Adipose tissue (tissue), 3 donors: Measurements from ENCODE around the gene PTK7. TPM values are rescaled to one million over a fixed set of nuclear protein-coding genes. Genes with fewer than 3 reads are reported as not detected.

Experiments used
- H3K27ac ChIP-seq: one replicate; pipeline ENCODE4 v1.5.1; 2013; ENCODE audit warnings: low read depth, low read length
- WGBS, 3 donors: extraction: QIAGEN DNeasy Blood & Tissue Kit; methylation state at CpG; one replicate each; pipeline ENCODE4 v1.1.7; 2013; 5-methylcytosine and 5-hydroxymethylcytosine counted together
- polyA plus RNA-seq, 3 donors: library from polyadenylated mRNA; stranded (reverse); fragments of 200-250 nt; gene quantifications; one replicate each; pipeline ENCODE4 v1.2.3, GENCODE V29; 2013
- donor health status: healthy with polysubstance abuse.
- donor health status: Bipolar disorder and iron deficiency.
- donor health status: healthy.

Gene PTK7
- polyA plus RNA-seq, 3 donors: 6.6 to 15.7 (median 11.2) TPM

DNA sequence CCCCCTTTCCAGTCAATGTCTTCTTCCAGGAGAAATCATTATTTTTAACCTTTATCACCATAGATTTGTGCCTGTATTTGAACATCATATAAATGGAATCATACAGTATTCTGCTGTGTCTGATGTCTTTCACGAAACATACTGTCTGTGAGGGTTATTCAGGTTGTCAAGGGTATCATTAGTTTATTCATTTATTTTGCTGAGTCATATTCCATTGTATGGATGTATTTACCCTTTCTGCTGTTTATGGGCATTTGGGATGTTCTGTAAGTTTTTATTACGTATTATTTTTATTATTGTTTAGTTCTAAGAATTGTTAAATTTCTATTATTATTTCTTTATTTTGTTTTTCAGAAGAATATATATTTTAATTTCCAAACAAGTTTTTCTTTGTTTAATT, 131.2 kb downstream of the PTK7 start:
- no peak overlapping the region for H3K27ac ChIP-seq
- WGBS, 3 donors: 93 to 98% (median 94%) methylated on average over 2 of the region's 2 CpGs

Other genes starting within 250 kb of the PTK7 start
- 10 to 100 TPM; 26.1 to 68.6 (median 54.1) TPM for gene RPL7L1, start 196.7 kb upstream of the PTK7 start, polyA plus RNA-seq
- under 1 TPM in 1 of 3 donors, not detected in 2; 0.15 TPM for gene PTCRA, start 160.3 kb upstream of the PTK7 start, polyA plus RNA-seq
- 10 to 100 TPM; 19.9 to 61.0 (median 23.6) TPM for gene CNPY3, start 146.8 kb upstream of the PTK7 start, polyA plus RNA-seq
- gene GNMT, start 115.6 kb upstream of the PTK7 start, polyA plus RNA-seq: 100 to 1,000 TPM in 1 of 3 donors, 1 to 10 TPM in 1, under 1 TPM in 1; 0.34 to 267 (median 6.0) TPM
- 10 to 100 TPM; 11.4 to 21.5 (median 15.0) TPM for gene PEX6, start 97.1 kb upstream of the PTK7 start, polyA plus RNA-seq
- 10 to 100 TPM; 17.5 to 31.5 (median 24.2) TPM for gene PPP2R5D, start 91.7 kb upstream of the PTK7 start, polyA plus RNA-seq
- gene MEA1, start 62.4 kb upstream of the PTK7 start, polyA plus RNA-seq: 10 to 100 TPM; 39.7 to 90.3 (median 73.0) TPM
- 100 to 1,000 TPM in 1 of 3 donors, 10 to 100 TPM in 2; 44.6 to 108 (median 70.5) TPM for gene KLHDC3, start 62.1 kb upstream of the PTK7 start, polyA plus RNA-seq
- gene RRP36, start 54.7 kb upstream of the PTK7 start, polyA plus RNA-seq: 10 to 100 TPM; 26.4 to 41.3 (median 29.9) TPM
- gene CUL7, start 22.5 kb upstream of the PTK7 start, polyA plus RNA-seq: 1 to 10 TPM; 8.9 to 9.6 (median 9.3) TPM
- gene MRPL2, start 16.9 kb upstream of the PTK7 start, polyA plus RNA-seq: 10 to 100 TPM; 43.6 to 77.5 (median 55.8) TPM
- gene KLC4, start 16.7 kb upstream of the PTK7 start, polyA plus RNA-seq: 10 to 100 TPM; 15.1 to 25.6 (median 17.8) TPM
- 10 to 100 TPM; 12.1 to 57.9 (median 29.9) TPM for gene SRF, start 95.0 kb downstream of the PTK7 start, polyA plus RNA-seq
- 10 to 100 TPM; 11.0 to 40.8 (median 20.4) TPM for gene CUL9, start 105.9 kb downstream of the PTK7 start, polyA plus RNA-seq
- gene DNPH1, start 153.2 kb downstream of the PTK7 start, polyA plus RNA-seq: 100 to 1,000 TPM in 2 of 3 donors, 10 to 100 TPM in 1; 95.0 to 136 (median 107) TPM
- under 1 TPM in 2 of 3 donors, not detected in 1; 0.01 to 0.10 TPM for gene TTBK1, start 167.2 kb downstream of the PTK7 start, polyA plus RNA-seq
- not detected for gene SLC22A7, start 221.9 kb downstream of the PTK7 start, polyA plus RNA-seq
- 1 to 10 TPM in 1 of 3 donors, under 1 TPM in 1, not detected in 1; 0.61 to 1.4 TPM for gene CRIP3, start 232.5 kb downstream of the PTK7 start, polyA plus RNA-seq